ENCODE data around the gene PRIMA1. TPM values are rescaled to one million over a fixed set of nuclear protein-coding genes. Genes with fewer than 3 reads are reported as not detected.

The PRIMA1 gene
- total RNA-seq, 1 experiment from 2014 or later = 1.0 TPM

GRCh38 chr14:93752980-93753561, 35.2 kb downstream of the PRIMA1 start:
- POLR2A ChIA-PET = no interaction called here
- CTCF ChIA-PET = no interaction called here

DNA sequence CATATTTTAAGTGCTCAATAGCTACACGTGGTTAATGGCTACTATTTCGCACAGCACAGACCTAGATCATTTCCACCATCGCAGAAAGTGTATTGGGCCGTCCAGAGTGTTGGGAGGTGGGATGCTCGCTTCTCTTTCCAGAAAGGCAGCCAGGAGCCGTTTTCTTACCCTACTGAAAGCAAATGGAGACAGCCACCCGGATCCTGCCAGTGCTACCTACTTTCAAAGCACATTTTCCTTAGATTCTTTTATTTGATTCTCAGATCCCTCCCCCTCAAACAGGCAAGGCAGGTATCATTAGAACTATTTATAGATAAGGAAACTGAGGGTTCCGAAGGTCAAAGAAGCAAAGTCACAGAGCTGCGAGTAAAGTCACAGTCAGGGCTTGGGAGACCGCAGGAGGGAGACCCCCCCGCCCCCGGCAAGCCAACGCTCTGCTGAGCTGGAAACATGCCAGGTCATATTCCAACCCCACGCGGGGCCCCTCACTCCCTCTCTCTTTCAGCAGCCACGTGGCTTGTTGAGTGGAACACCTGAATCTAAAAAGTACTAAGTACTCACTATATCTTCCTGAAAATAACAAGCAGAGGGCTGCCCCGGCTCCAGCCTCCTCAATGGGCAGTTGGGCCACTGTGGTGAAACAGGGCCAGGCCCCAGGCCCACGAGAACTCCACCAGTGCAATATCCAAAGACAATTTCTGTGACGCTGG, 36.2 kb downstream of the PRIMA1 start:
- H3K9me3 ChIP-seq = no peaks in the 10 kb centered on the region
- no TSS peak for BruUV-seq (replicated peaks)
- intact Hi-C loops (cut with micrococcal nuclease; ENCODE audit: unreplicated experiment) = no loop called here
- no peaks in the 10 kb centered on the region for H3K36me3 ChIP-seq (ENCODE audit: control insufficient read depth, insufficient read depth, low read length)
- Mint-ChIP-seq H3K4me1 (ENCODE audit: low read depth, unreplicated experiment) (no peaks in the 10 kb centered on the region), H3K27me3 (ENCODE audit: insufficient read depth, unreplicated experiment) (no peaks in the 10 kb centered on the region), H3K27ac (ENCODE audit: unreplicated experiment) (no peak overlapping the region), H3K4me3 (ENCODE audit: unreplicated experiment) (no peak overlapping the region), H3K9me3 (ENCODE audit: unreplicated experiment) (peaks cover 11% of the 10 kb centered on the region), H3K36me3 (ENCODE audit: insufficient read depth, unreplicated experiment) (no peaks in the 10 kb centered on the region)
- no peaks in the 10 kb centered on the region for H3K27me3 ChIP-seq (replicated peaks; ENCODE audit: control insufficient read depth, insufficient read depth, low read length)
- no peaks in the 10 kb centered on the region for H3K4me1 ChIP-seq
- DNase-seq = no peak
- TF ChIP-seq, protein P1, sequence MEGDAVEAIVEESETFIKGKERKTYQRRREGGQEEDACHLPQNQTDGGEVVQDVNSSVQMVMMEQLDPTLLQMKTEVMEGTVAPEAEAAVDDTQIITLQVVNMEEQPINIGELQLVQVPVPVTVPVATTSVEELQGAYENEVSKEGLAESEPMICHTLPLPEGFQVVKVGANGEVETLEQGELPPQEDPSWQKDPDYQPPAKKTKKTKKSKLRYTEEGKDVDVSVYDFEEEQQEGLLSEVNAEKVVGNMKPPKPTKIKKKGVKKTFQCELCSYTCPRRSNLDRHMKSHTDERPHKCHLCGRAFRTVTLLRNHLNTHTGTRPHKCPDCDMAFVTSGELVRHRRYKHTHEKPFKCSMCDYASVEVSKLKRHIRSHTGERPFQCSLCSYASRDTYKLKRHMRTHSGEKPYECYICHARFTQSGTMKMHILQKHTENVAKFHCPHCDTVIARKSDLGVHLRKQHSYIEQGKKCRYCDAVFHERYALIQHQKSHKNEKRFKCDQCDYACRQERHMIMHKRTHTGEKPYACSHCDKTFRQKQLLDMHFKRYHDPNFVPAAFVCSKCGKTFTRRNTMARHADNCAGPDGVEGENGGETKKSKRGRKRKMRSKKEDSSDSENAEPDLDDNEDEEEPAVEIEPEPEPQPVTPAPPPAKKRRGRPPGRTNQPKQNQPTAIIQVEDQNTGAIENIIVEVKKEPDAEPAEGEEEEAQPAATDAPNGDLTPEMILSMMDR (IDR thresholded peaks at IDR 0.05; ENCODE audit: insufficient read depth in 1 of 2, low read depth in 1 of 2, low read length in 1 of 2, severe bottlenecking in 1 of 2, unreplicated experiment in 1 of 2) = no peak
- no peak overlapping the region for H3K4me3 ChIP-seq (ENCODE audit: low read depth, low read length)
- ChIA-PET CTCF (no interaction called here), POLR2A (no interaction called here)

More at GRCh38 chr14:93752980-93753561, 35.2 kb downstream of the PRIMA1 start:
- H3K9me3 Mint-ChIP-seq (ENCODE audit: unreplicated experiment) = peaks cover 3% of the 10 kb centered on the region
- H3K4me1 Mint-ChIP-seq (ENCODE audit: low read depth, unreplicated experiment) = no peaks in the 10 kb centered on the region
- H3K4me1 ChIP-seq = no peaks in the 10 kb centered on the region
- H3K27me3 ChIP-seq (replicated peaks; ENCODE audit: control insufficient read depth, insufficient read depth, low read length) = no peaks in the 10 kb centered on the region
- no peaks in the 10 kb centered on the region for H3K36me3 ChIP-seq (ENCODE audit: control insufficient read depth, insufficient read depth, low read length)
- BruUV-seq (replicated peaks) = no TSS peak
- no peaks in the 10 kb centered on the region for H3K36me3 Mint-ChIP-seq (ENCODE audit: insufficient read depth, unreplicated experiment)
- no peaks in the 10 kb centered on the region for H3K9me3 ChIP-seq
- TF ChIP-seq, protein P1 (IDR thresholded peaks at IDR 0.05; ENCODE audit: insufficient read depth in 1 of 2, low read depth in 1 of 2, low read length in 1 of 2, severe bottlenecking in 1 of 2, unreplicated experiment in 1 of 2) = no peak
- H3K4me3 ChIP-seq (ENCODE audit: low read depth, low read length) = no peak overlapping the region
- no peak overlapping the region for H3K27ac Mint-ChIP-seq (ENCODE audit: unreplicated experiment)
- DNase-seq = no peak
- H3K4me3 Mint-ChIP-seq (ENCODE audit: unreplicated experiment) = no peak overlapping the region
- no peaks in the 10 kb centered on the region for H3K27me3 Mint-ChIP-seq (ENCODE audit: insufficient read depth, unreplicated experiment)
- intact Hi-C loops (cut with micrococcal nuclease; ENCODE audit: unreplicated experiment) = no loop called here

DNA sequence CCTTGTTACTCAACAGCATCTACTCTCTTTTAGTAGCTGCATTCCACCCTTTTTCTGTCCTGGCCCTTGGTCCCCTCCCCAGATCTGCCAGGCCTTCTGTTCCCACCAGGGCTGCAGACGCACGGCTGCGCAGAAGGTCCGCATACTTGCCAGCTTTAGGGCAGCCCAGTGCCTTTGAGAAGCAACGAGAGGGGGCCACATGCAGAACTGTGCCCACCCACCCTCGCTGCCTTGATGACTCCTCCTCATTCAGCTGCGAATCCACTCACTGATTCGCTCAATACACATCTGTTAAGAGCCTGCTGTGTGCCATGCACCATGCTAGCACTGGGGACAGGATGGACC, 39.2 kb downstream of the PRIMA1 start:
- CTCF ChIA-PET = no interaction called here
- H3K27me3 ChIP-seq (replicated peaks; ENCODE audit: control insufficient read depth, insufficient read depth, low read length) = no peaks in the 10 kb centered on the region
- Mint-ChIP-seq H3K9me3 (ENCODE audit: unreplicated experiment) (peaks cover 11% of the 10 kb centered on the region), H3K36me3 (ENCODE audit: insufficient read depth, unreplicated experiment) (no peaks in the 10 kb centered on the region), H3K27me3 (ENCODE audit: insufficient read depth, unreplicated experiment) (no peaks in the 10 kb centered on the region), H3K27ac (ENCODE audit: unreplicated experiment) (no peak overlapping the region), H3K4me1 (ENCODE audit: low read depth, unreplicated experiment) (peaks cover 7% of the 10 kb centered on the region), H3K4me3 (ENCODE audit: unreplicated experiment) (no peak overlapping the region)
- H3K4me1 ChIP-seq = no peaks in the 10 kb centered on the region
- no peak for DNase-seq
- intact Hi-C loops (cut with micrococcal nuclease; ENCODE audit: unreplicated experiment) = no loop called here
- no peaks in the 10 kb centered on the region for H3K36me3 ChIP-seq (ENCODE audit: control insufficient read depth, insufficient read depth, low read length)
- H3K4me3 ChIP-seq (ENCODE audit: low read depth, low read length) = no peak overlapping the region
- H3K9me3 ChIP-seq = no peaks in the 10 kb centered on the region
- TF ChIP-seq, protein P1 (IDR thresholded peaks at IDR 0.05; ENCODE audit: insufficient read depth in 1 of 2, low read depth in 1 of 2, low read length in 1 of 2, severe bottlenecking in 1 of 2, unreplicated experiment in 1 of 2) = no peak
- POLR2A ChIA-PET = no interaction called here
- BruUV-seq (replicated peaks) = no TSS peak
